Urinary bladder (tissue), 4 donors: ENCODE results near the gene CCNT2. TPM values are rescaled to one million over a fixed set of nuclear protein-coding genes. Genes with fewer than 3 reads are reported as not detected.
"Not testable (repeated sequence)": the region's sequence is repeated elsewhere in the genome, so short reads cannot be mapped to it uniquely, and the experiment has no call there.

Experiments used
- DNase-seq: peaks from one replicate; pipeline ENCODE4 v3.0.0-alpha.2; 2015; ENCODE audit errors: extremely low spot score
- H3K27ac ChIP-seq: one replicate; pipeline ENCODE4 v1.5.1; 2013; ENCODE audit warnings: low read depth, mild to moderate bottlenecking, moderate library complexity
- H3K36me3 ChIP-seq: one replicate; pipeline ENCODE4 v1.6.1; 2013; ENCODE audit warnings: mild to moderate bottlenecking, moderate library complexity; ENCODE audit not compliant: insufficient read depth
- H3K4me1 ChIP-seq: one replicate; pipeline ENCODE4 v1.6.1; 2013; ENCODE audit warnings: mild to moderate bottlenecking, moderate library complexity; ENCODE audit not compliant: insufficient read depth
- H3K4me3 ChIP-seq: one replicate; pipeline ENCODE4 v1.5.1; 2013; ENCODE audit warnings: low read depth, low read length
- WGBS: extraction: QIAGEN DNeasy Blood & Tissue Kit; methylation state at CpG from one replicate; pipeline ENCODE4 v1.1.7; 2013; 5-methylcytosine and 5-hydroxymethylcytosine counted together
- polyA plus RNA-seq: library from polyadenylated mRNA; stranded (reverse); fragments of 200-250 nt; gene quantifications from one replicate; pipeline ENCODE4 v1.2.3, GENCODE V29; 2013
- total RNA-seq: library from RNA; depleted of rRNA; stranded (reverse); fragments of >200 nt; gene quantifications from one replicate; pipeline ENCODE4 v1.2.3, GENCODE V29; 2014
- donor health status: healthy with polysubstance abuse.
- donor health status: healthy.

Gene CCNT2
- total and polyA plus RNA-seq, 2 donors = 14.8 to 104 TPM

DNA sequence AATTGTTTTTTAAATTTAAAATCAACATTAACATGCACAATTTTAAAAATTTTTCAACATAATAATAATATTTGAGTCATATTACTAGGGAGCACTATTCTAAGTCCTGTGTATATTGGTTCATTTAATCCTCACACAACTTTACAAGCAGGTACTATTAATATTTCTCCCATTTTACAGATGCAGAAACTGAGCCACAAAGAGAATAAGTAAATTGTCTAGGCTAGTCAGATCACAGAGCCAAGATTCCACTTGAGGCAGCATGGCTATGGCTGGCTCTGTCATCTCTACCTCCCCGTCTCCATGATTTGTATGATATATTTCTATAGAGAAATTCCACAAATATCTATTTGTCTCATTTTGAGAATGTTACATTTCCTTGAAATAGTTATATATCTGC is 15.1 kb downstream of the CCNT2 start:
- WGBS = 95% methylated on average over 1 of the region's 1 CpG
- H3K36me3 ChIP-seq = no peaks in the 10 kb centered on the region
- DNase-seq = no peak
- H3K4me1 ChIP-seq = peaks cover 2% of the 10 kb centered on the region
- no peak overlapping the region for H3K4me3 ChIP-seq
- no peak overlapping the region for H3K27ac ChIP-seq

DNA sequence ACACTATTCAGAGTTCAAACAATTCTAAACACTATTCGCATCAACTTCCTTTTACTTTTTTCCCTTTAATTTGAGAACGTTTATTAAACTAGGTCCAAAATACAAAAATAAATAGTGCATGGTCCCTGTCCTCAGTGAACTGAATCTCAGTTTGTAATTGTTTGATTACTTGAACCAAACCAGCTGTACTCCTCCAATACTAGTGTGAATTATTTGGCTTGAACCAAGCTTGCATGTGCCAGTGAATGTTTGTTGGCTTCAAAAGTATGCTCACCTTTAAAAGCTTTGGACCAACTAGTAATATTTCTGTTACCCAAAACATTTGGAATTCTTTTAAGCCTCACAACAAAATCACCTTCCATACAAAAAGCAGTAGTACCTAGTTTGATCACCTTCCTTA is 15.5 kb downstream of the CCNT2 start:
- Histone ChIP-seq H3K27ac (no peak overlapping the region), H3K36me3 (no peaks in the 10 kb centered on the region), H3K4me3 (no peak overlapping the region), H3K4me1 (peaks cover 2% of the 10 kb centered on the region)
- no peak for DNase-seq
- WGBS = 47% methylated on average over 2 of the region's 2 CpGs

DNA sequence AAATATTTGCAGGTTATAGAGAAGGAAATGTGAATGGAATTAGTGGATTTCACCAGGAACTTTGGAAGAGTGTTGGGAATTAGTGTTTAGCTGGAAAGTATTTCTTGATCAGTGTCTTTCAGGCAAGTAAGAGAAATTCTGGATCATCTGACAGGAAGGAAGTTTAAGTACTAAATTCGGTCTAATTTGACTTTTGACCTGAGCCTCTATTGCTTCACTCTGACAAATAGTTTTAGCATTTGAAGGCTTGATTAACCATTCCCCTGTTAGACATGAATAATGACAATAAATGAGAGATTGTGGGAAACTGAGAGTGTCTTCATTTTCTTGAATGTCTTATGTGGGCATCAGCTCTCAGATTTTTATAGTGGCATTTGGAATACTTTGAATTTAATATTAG is 16.0 kb downstream of the CCNT2 start:
- WGBS = 36% methylated on average over 1 of the region's 1 CpG
- H3K4me1 ChIP-seq = peaks cover 2% of the 10 kb centered on the region

DNA sequence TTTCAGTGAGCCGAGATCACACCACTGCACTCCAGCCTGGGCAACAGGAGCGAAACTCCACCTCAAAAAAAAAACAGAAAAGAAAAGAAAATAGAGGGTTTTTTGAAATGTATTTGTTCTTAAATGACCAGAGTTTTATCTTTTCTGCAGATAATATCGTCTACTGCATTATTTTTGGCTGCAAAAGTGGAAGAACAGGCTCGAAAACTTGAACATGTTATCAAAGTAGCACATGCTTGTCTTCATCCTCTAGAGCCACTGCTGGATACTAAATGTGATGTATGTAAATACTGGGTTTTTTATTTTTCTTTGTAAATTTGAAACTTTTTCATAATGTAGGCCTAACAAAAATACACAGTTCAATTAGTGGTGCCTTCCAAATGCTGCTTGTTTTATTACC is 18.1 kb downstream of the CCNT2 start:
- no peak overlapping the region for H3K4me3 ChIP-seq
- WGBS = 78% methylated on average over 4 of the region's 4 CpGs
- H3K36me3 ChIP-seq = peaks cover 2% of the 10 kb centered on the region
- no peak overlapping the region for H3K27ac ChIP-seq
- peaks cover 2% of the 10 kb centered on the region for H3K4me1 ChIP-seq
- peak; percentile 47 for DNase-seq

More for the DNA sequence above, 16.0 kb downstream of the CCNT2 start:
- no peak overlapping the region for H3K4me3 ChIP-seq
- H3K27ac ChIP-seq = no peak overlapping the region
- no peak for DNase-seq
- H3K36me3 ChIP-seq = no peaks in the 10 kb centered on the region

DNA sequence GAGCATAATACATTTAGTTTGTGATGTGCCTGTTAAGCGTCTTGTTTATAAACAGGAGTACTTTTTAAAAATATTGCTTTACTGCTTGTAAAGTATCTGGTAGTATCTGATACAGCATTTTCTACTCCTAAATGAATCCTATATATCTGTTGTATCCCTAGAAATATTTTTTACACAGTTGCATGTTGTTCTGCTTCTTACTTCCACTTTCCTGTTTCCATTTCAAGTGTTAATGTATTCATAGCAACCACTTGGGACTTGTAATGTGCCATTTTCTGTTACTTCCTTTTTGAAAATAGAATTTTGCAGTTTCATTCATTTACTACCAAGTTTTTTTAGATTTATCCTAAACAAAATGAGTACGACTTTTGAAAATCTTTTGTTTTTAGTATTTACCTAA is 24.9 kb downstream of the CCNT2 start:
- WGBS = 84% methylated on average over 2 of the region's 2 CpGs

DNA sequence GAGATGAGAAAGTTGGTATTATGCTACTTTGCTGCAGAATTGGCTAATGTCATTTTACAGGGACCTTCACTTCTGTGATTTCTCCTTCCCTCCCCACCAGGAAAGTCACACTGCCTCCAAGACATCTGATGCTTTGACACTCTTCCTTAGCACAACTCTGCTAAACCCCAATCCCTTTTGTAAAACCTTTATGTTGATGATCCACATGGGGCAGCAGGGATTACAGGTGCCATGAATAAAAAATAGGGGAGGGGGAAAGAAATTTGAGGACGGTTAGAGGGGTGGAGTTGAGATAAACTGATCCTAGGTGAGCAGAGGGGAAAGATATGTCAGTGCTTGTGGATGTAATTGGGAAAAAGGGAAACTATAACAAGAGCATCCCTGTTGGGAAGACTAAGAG is 26.4 kb downstream of the CCNT2 start:
- DNase-seq = no peak
- 61% methylated on average over 1 of the region's 1 CpG for WGBS
- no peak overlapping the region for H3K27ac ChIP-seq
- no peaks in the 10 kb centered on the region for H3K4me1 ChIP-seq
- H3K4me3 ChIP-seq = no peak overlapping the region
- peaks cover 4% of the 10 kb centered on the region for H3K36me3 ChIP-seq

More for the DNA sequence above, 24.9 kb downstream of the CCNT2 start:
- no peak overlapping the region for H3K27ac ChIP-seq
- H3K4me1 ChIP-seq = no peaks in the 10 kb centered on the region
- H3K36me3 ChIP-seq = peaks cover 2% of the 10 kb centered on the region
- no peak for DNase-seq
- H3K4me3 ChIP-seq = no peak overlapping the region

DNA sequence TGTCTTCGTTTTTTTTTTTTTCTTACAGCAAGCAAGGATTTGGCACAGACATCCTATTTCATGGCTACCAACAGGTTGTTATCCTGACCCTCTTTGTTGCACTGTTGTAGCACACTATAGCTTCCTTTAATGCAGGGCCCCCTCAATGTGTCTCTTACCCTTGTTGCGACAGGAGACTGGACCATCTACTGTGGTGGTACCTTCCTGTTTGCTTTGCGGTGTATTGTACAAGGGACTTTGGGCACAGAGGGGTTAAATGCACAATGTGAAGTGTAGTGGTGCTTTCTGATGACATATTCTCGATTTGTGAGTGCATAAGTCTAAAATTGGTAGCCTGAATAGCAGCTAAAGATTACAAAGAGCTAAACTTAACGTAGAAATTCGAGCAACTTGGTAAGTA is 27.5 kb downstream of the CCNT2 start:
- 85% methylated on average over 6 of the region's 6 CpGs for WGBS
- Histone ChIP-seq H3K27ac (no peak overlapping the region), H3K4me1 (no peaks in the 10 kb centered on the region), H3K36me3 (peaks cover 1% of the 10 kb centered on the region), H3K4me3 (no peak overlapping the region)
- no peak for DNase-seq

DNA sequence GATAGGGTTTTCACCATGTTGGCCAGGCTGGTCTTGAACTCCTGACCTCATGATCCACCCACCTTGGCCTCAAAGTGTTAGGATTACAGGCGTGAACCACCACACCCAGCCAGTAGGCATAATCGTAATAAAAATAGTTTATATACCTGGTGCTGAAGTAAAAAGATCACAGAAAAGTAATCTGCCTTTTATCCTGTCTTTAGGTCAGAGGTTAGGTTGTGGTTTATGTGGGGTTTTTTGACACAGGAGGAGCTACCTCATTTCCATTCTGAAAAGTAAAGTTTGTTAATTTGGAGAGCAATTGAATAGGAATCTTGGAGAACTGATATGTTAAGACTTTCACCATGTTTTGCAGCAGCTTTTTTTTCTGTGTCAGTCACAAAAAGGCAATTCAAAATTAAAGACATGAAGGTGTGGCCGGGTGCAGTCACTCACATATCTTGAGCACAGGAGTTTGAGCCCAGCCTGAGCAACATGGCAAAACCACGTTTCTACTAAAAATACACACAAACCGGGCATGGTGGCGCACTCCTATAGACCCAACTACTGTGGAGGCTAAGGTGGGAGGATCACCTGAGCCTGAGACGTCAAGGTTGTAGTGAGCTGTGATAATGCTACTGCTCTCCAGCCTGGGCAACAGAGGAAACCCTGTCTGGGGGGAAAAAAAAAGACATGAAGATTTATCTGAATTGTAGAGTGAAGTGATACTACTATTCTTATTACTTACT is 31.5 kb downstream of the CCNT2 start:
- DNase-seq = no peak
- H3K4me1 ChIP-seq = no peaks in the 10 kb centered on the region
- H3K36me3 ChIP-seq = peaks cover 1% of the 10 kb centered on the region
- WGBS = 90% methylated on average over 7 of the region's 7 CpGs
- no peak overlapping the region for H3K27ac ChIP-seq
- no peak overlapping the region for H3K4me3 ChIP-seq

DNA sequence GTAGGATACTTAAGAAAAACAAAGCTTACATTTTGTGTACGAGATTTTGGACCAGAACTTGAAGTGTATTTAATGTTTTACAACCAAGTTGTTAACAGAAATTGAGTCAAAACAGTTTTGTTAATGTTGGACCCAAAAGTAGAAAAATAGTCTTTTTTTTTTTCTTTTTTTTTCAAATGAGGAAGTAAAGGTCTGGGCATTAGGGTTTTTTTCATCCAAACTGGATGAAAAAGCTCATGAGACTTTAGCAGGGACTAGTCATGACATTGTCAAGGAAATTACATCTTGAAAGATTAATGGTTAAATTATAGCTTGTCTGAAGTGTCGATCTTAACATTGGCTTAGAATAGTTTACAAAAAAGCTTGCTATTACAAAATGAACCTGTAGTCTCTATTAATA is 32.3 kb downstream of the CCNT2 start:
- DNase-seq = no peak
- peaks cover 1% of the 10 kb centered on the region for H3K36me3 ChIP-seq
- no peaks in the 10 kb centered on the region for H3K4me1 ChIP-seq
- H3K27ac ChIP-seq = no peak overlapping the region
- no peak overlapping the region for H3K4me3 ChIP-seq
- WGBS = 79% methylated on average over 2 of the region's 2 CpGs

DNA sequence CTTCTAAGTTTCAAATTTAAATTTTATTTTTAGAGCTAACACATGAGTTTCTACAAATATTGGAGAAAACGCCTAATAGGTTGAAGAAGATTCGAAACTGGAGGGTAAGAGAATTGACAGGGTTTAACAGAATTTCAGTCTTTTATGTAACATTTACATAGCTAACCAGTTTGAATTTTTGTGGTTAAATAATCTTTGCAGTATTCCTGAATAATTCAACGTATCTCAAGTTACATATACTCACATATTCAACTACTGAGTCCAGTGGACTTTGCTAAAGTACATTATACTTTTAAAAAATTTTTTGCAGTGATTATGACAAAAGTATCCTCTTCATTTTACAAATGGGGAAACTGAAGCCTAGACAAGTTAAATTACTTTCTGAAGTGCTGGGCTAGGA is 34.0 kb downstream of the CCNT2 start:
- 92% methylated on average over 3 of the region's 3 CpGs for WGBS
- no peak for DNase-seq
- peaks cover 1% of the 10 kb centered on the region for H3K36me3 ChIP-seq
- no peaks in the 10 kb centered on the region for H3K4me1 ChIP-seq
- H3K4me3 ChIP-seq = no peak overlapping the region
- no peak overlapping the region for H3K27ac ChIP-seq

DNA sequence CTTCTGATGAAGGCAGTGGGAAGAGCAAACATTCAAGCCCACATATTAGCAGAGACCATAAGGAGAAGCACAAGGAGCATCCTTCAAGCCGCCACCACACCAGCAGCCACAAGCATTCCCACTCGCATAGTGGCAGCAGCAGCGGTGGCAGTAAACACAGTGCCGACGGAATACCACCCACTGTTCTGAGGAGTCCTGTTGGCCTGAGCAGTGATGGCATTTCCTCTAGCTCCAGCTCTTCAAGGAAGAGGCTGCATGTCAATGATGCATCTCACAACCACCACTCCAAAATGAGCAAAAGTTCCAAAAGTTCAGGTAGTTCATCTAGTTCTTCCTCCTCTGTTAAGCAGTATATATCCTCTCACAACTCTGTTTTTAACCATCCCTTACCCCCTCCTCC is 35.4 kb downstream of the CCNT2 start:
- 95% methylated on average over 5 of the region's 5 CpGs for WGBS
- Histone ChIP-seq H3K4me3 (no peak overlapping the region), H3K4me1 (peaks cover 2% of the 10 kb centered on the region), H3K36me3 (peaks cover 1% of the 10 kb centered on the region), H3K27ac (no peak overlapping the region)
- no peak for DNase-seq

DNA sequence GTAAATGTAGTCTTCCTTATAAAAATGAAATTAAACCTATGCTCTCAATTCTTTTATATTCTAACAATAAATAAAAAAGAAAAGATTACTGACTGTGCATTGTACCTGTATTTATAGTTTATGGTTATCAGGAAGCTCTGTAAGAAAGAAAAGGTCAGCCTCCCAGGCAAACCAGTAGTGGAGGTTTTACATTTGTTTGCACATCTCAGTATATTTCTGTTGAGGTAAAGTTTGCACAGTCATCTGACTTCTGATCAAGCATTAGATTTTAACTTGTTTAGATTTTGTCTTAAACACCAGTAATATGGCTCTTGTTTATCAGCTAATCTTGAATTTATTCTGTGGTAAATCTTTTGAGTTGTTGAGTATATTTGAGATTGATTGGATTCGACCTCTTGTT is 37.1 kb downstream of the CCNT2 start:
- Histone ChIP-seq H3K36me3 (no peaks in the 10 kb centered on the region), H3K27ac (no peak overlapping the region), H3K4me1 (peaks cover 2% of the 10 kb centered on the region), H3K4me3 (no peak overlapping the region)
- 81% methylated on average over 1 of the region's 1 CpG for WGBS
- no peak for DNase-seq

DNA sequence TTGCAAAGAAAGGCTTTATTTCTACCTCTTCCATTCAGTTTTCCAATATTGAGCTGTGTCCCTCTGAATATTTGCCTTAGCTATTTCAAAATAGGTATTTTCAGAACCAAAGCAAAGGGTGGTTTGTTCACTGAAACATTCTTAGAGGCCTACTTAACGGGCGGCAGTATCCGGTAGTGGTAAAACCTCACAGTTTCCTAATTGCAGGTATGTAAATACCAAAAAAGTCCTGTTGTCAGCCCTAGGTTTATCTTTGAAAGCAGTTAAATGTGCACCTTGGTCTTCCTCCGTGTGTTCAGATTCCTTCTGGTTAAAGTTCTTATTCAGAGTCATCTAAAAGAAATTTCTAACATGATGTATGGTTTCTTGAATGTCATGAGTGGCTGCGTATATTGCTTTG is 38.9 kb downstream of the CCNT2 start:
- 83% methylated on average over 5 of the region's 5 CpGs for WGBS
- no peak overlapping the region for H3K4me3 ChIP-seq
- no peaks in the 10 kb centered on the region for H3K36me3 ChIP-seq
- H3K4me1 ChIP-seq = peaks cover 2% of the 10 kb centered on the region
- no peak for DNase-seq
- no peak overlapping the region for H3K27ac ChIP-seq

DNA sequence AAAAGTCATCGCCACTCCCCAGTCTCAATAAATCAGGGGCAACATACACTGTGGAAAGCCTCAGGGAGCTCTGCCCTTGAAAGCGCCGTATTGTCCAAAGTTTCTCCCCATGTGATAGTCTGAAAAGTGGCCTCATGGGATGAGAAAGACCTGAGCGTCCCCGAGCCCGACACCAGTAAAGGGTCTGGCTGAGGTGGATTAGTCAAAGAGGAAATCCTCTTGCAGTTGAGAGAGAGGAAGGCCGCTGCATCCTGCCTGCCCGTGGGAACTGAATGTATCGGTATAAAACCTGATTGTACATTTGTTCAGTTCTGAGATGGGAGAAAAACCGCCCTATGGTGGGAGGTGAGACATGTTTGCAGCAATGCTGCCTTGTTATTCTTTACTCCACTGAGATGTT is 48.5 kb downstream of the CCNT2 start:
- not testable (repeated sequence) for H3K4me1 ChIP-seq, H3K4me3 ChIP-seq, H3K36me3 ChIP-seq, DNase-seq, H3K27ac ChIP-seq
- WGBS = 79% methylated on average over 10 of the region's 10 CpGs
